ENCODE measurements around the gene STOX2. TPM values are rescaled to one million over a fixed set of nuclear protein-coding genes. Genes with fewer than 3 reads are reported as not detected.

The STOX2 gene
- total and polyA plus RNA-seq, 2 experiments from 2014 or later, result not detected

DNA sequence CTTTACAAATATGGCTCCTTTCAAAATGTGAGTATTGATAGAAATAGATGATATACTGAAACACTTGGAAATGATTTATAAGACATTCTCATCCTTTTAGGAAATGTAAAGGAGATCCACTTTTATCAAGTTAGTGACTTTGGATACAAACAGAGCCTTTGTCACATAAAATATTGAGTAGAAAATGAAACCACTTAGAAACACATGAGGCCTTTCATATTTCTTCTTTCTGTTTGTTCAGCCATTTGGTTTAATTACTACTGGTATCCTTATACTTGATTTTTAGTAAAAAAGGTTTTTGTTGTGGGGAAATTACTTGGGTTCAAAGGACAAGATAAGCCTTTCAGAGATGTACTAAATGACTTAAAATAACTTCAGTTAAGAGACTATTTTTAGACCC lies 4.1 kb downstream of the STOX2 start:
- H3K27me3 ChIP-seq (replicated peaks; ENCODE audit: insufficient read depth), result peaks cover 35% of the 10 kb centered on the region
- H3K36me3 ChIP-seq (ENCODE audit: low read depth), result no peaks in the 10 kb centered on the region
- in situ Hi-C loops (cut with MboI), result no loop called here

DNA sequence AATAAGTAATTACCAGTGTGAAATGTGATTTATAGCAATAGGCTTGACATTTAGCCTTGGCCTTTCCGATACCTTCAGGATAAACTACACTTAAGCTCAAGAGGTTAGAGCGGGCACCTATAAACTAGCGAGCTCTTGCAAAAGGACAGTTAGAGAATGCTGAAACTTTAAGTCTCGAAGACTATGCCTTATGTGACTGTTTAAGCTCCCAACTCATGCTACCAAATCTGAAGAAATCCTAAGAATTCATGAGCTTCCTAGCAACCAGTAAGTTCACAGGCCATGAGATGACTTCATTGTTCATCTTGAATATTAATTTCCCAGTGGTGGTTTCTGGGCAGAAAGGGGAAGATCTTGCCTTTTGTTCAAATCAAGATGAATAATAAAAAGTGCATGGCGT lies 4.7 kb downstream of the STOX2 start:
- no peaks in the 10 kb centered on the region for H3K9me2 ChIP-seq (ENCODE audit: insufficient read depth)
- 64 to 67% methylated on average over 5 of the region's 5 CpGs for WGBS, 2 experiments (ENCODE audit: low coverage in 1 of 2, low lambda C conversion rate in 2 of 2, missing lambda C conversion rate in 2 of 2)
- H3K4me1 ChIP-seq (ENCODE audit: insufficient read depth), result 0 out of 2 replicates have a peak, but pooled peaks cover 4% of the 10 kb centered on the region
- no peaks in the 10 kb centered on the region for H3K79me2 ChIP-seq (ENCODE audit: insufficient read depth)
- no peak overlapping the region for H3K4me3 ChIP-seq
- no peaks in the 10 kb centered on the region for H3K36me3 ChIP-seq (ENCODE audit: low read depth)
- no peak overlapping the region for H3K9ac ChIP-seq
- H3K27ac ChIP-seq, result no peak overlapping the region
- no peaks in the 10 kb centered on the region for H3K9me3 ChIP-seq (ENCODE audit: low read depth)
- H4K20me1 ChIP-seq (ENCODE audit: insufficient read depth), result no peaks in the 10 kb centered on the region
- H3F3A ChIP-seq (ENCODE audit: insufficient read depth), result no peaks in the 10 kb centered on the region
- in situ Hi-C loops (cut with MboI), result no loop called here
- no peak overlapping the region for H2AFZ ChIP-seq
- no peak for TF ChIP-seq EZH2 (IDR thresholded peaks at IDR 0.05; ENCODE audit: insufficient read depth, poor library complexity, severe bottlenecking)
- TF ChIP-seq EZH2phosphoT487 (IDR thresholded peaks at IDR 0.05; ENCODE audit: insufficient read depth, low read depth), result no peak
- no peak for DNase-seq
- H3K27me3 ChIP-seq (replicated peaks; ENCODE audit: insufficient read depth), result peaks cover 30% of the 10 kb centered on the region
- no peak overlapping the region for H3K4me2 ChIP-seq (ENCODE audit: unreplicated experiment)

More for the DNA sequence above, 4.1 kb downstream of the STOX2 start:
- Histone ChIP-seq H3K4me1 (ENCODE audit: insufficient read depth) (0 out of 2 replicates have a peak, but pooled peaks cover 4% of the 10 kb centered on the region), H4K20me1 (ENCODE audit: insufficient read depth) (no peaks in the 10 kb centered on the region), H3K9me3 (ENCODE audit: low read depth) (no peaks in the 10 kb centered on the region), H2AFZ (no peak overlapping the region), H3K4me2 (ENCODE audit: unreplicated experiment) (no peak overlapping the region), H3K79me2 (ENCODE audit: insufficient read depth) (no peaks in the 10 kb centered on the region), H3K9me2 (ENCODE audit: insufficient read depth) (no peaks in the 10 kb centered on the region), H3K27ac (no peak overlapping the region), H3K4me3 (no peak overlapping the region), H3K9ac (no peak overlapping the region), H3F3A (ENCODE audit: insufficient read depth) (no peaks in the 10 kb centered on the region)
- no peak for DNase-seq
- TF ChIP-seq EZH2 (IDR thresholded peaks at IDR 0.05; ENCODE audit: insufficient read depth, poor library complexity, severe bottlenecking) (no peak), EZH2phosphoT487 (IDR thresholded peaks at IDR 0.05; ENCODE audit: insufficient read depth, low read depth) (no peak)

DNA sequence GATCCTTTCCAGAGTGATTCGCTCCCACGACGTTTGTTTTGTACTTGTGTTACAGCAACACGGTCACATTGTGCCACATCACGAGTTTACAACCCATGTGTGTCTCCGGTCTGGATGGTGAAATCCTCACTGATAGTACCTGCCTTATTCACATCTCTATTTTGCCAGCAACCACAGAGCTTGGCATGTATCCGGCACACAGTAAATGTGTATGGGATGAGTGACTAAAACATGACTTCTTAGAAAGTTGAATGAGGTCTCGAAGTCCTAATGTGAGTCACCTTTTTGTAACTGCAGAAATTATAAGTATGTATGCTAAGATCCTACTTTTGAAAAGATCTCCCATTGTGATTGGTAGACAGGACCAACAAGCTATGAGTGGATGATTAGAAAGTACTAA lies 7.5 kb downstream of the STOX2 start:
- H3K4me3 ChIP-seq, result no peak overlapping the region
- no peaks in the 10 kb centered on the region for H3F3A ChIP-seq (ENCODE audit: insufficient read depth)
- no peaks in the 10 kb centered on the region for H3K9me2 ChIP-seq (ENCODE audit: insufficient read depth)
- no peak overlapping the region for H3K27ac ChIP-seq
- no peaks in the 10 kb centered on the region for H3K79me2 ChIP-seq (ENCODE audit: insufficient read depth)
- no peaks in the 10 kb centered on the region for H4K20me1 ChIP-seq (ENCODE audit: insufficient read depth)
- H3K9me3 ChIP-seq (ENCODE audit: low read depth), result no peaks in the 10 kb centered on the region
- no peak for TF ChIP-seq EZH2 (IDR thresholded peaks at IDR 0.05; ENCODE audit: insufficient read depth, poor library complexity, severe bottlenecking)
- no peak for TF ChIP-seq EZH2phosphoT487 (IDR thresholded peaks at IDR 0.05; ENCODE audit: insufficient read depth, low read depth)
- no peaks in the 10 kb centered on the region for H3K4me1 ChIP-seq (ENCODE audit: insufficient read depth)
- DNase-seq, result no peak
- no peaks in the 10 kb centered on the region for H3K36me3 ChIP-seq (ENCODE audit: low read depth)
- no peak overlapping the region for H2AFZ ChIP-seq
- H3K27me3 ChIP-seq (replicated peaks; ENCODE audit: insufficient read depth), result peaks cover 8% of the 10 kb centered on the region
- 72 to 77% methylated on average over 8 of the region's 8 CpGs for WGBS, 2 experiments (ENCODE audit: low coverage in 1 of 2, low lambda C conversion rate in 2 of 2, missing lambda C conversion rate in 2 of 2)
- no peak overlapping the region for H3K4me2 ChIP-seq (ENCODE audit: unreplicated experiment)
- in situ Hi-C loops (cut with MboI), result no loop called here
- no peak overlapping the region for H3K9ac ChIP-seq

DNA sequence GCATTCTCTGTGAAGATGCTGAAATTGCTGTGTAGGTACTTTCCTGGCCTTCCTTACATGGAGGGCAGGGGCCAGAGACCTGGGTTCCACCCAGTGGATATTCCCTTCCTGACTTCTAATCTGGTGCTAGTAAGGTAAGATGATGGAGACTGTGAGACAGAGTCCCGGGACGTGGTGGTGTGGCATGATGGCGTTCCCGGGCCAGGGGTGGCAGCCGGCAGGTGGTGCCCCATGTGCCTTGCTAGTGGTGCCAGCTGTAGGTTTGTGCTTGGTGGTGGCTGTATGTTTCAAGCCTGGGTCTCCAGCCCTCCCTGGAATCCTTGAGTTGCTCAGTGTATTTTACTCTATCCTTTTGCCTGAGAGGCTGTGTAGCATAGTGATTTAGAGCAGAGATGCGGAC lies 10.9 kb downstream of the STOX2 start:
- Histone ChIP-seq H3K9ac (no peak overlapping the region), H3K4me2 (ENCODE audit: unreplicated experiment) (no peak overlapping the region), H3K79me2 (ENCODE audit: insufficient read depth) (no peaks in the 10 kb centered on the region), H4K20me1 (ENCODE audit: insufficient read depth) (no peaks in the 10 kb centered on the region), H3F3A (ENCODE audit: insufficient read depth) (no peaks in the 10 kb centered on the region), H3K9me2 (ENCODE audit: insufficient read depth) (no peaks in the 10 kb centered on the region), H3K4me3 (no peak overlapping the region), H3K27ac (no peak overlapping the region), H3K9me3 (ENCODE audit: low read depth) (no peaks in the 10 kb centered on the region), H3K4me1 (ENCODE audit: insufficient read depth) (no peaks in the 10 kb centered on the region), H3K27me3 (replicated peaks; ENCODE audit: insufficient read depth) (no peaks in the 10 kb centered on the region; the same call in 1 of the 2 replicates), H2AFZ (no peak overlapping the region), H3K36me3 (ENCODE audit: low read depth) (no peaks in the 10 kb centered on the region)
- no peak for TF ChIP-seq EZH2 (IDR thresholded peaks at IDR 0.05; ENCODE audit: insufficient read depth, poor library complexity, severe bottlenecking)
- no peak for TF ChIP-seq EZH2phosphoT487 (IDR thresholded peaks at IDR 0.05; ENCODE audit: insufficient read depth, low read depth)
- DNase-seq, result no peak
- 50 to 63% methylated on average over 6 of the region's 6 CpGs for whole genome bisulfite sequencing, 2 experiments (ENCODE audit: low coverage in 1 of 2, low lambda C conversion rate in 2 of 2, missing lambda C conversion rate in 2 of 2)
- in situ Hi-C loops (cut with MboI), result no loop called here

DNA sequence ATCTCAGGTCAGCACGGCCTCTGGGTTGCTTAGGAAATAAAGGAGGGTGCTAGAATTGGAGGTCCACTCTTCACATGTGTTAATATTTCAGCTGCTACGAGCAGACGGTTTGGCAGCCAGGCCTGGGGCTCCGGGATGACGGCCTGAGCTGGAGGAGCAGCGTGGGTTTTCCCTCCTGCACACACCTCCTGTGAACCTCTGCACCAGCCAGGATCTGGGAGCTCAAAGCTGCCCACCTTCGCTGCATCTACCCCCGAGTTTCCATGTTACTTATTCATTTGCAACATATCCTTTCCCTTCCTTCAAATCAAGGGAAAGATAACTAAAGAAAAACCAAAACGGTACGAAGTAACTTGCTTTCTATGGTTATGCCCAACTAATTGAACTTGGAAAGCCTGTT lies 13.6 kb downstream of the STOX2 start:
- Histone ChIP-seq H3K4me2 (ENCODE audit: unreplicated experiment) (no peak overlapping the region), H3K9me2 (ENCODE audit: insufficient read depth) (no peaks in the 10 kb centered on the region), H2AFZ (no peak overlapping the region), H3K79me2 (ENCODE audit: insufficient read depth) (no peaks in the 10 kb centered on the region), H3K9ac (no peak overlapping the region), H3K27me3 (replicated peaks; ENCODE audit: insufficient read depth) (no peaks in the 10 kb centered on the region; the same call in 1 of the 2 replicates), H4K20me1 (ENCODE audit: insufficient read depth) (no peaks in the 10 kb centered on the region), H3K4me3 (no peak overlapping the region), H3K36me3 (ENCODE audit: low read depth) (no peaks in the 10 kb centered on the region), H3K9me3 (ENCODE audit: low read depth) (no peaks in the 10 kb centered on the region), H3K27ac (no peak overlapping the region), H3K4me1 (ENCODE audit: insufficient read depth) (no peaks in the 10 kb centered on the region), H3F3A (ENCODE audit: insufficient read depth) (no peaks in the 10 kb centered on the region)
- no peak for DNase-seq
- TF ChIP-seq EZH2phosphoT487 (IDR thresholded peaks at IDR 0.05; ENCODE audit: insufficient read depth, low read depth) (no peak), EZH2 (IDR thresholded peaks at IDR 0.05; ENCODE audit: insufficient read depth, poor library complexity, severe bottlenecking) (no peak)
- in situ Hi-C loops (cut with MboI), result no loop called here
- 23 to 25% methylated on average over 10 of the region's 10 CpGs for WGBS, 2 experiments (ENCODE audit: low coverage in 1 of 2, low lambda C conversion rate in 2 of 2, missing lambda C conversion rate in 2 of 2)
